DMS79 treated with DMSO at 0.1 percent for 48 hours (cell line): ENCODE results near the gene SREBF2.

Experiments
- DNase-seq: peaks from one replicate; lab custom pipeline; 2025; lab: John Stamatoyannopoulos, UW

SREBF2 gene

GRCh38 chr22:41908411-41909309 is 75.8 kb downstream of the SREBF2 start:
- DNase-seq, result no peak

DNA sequence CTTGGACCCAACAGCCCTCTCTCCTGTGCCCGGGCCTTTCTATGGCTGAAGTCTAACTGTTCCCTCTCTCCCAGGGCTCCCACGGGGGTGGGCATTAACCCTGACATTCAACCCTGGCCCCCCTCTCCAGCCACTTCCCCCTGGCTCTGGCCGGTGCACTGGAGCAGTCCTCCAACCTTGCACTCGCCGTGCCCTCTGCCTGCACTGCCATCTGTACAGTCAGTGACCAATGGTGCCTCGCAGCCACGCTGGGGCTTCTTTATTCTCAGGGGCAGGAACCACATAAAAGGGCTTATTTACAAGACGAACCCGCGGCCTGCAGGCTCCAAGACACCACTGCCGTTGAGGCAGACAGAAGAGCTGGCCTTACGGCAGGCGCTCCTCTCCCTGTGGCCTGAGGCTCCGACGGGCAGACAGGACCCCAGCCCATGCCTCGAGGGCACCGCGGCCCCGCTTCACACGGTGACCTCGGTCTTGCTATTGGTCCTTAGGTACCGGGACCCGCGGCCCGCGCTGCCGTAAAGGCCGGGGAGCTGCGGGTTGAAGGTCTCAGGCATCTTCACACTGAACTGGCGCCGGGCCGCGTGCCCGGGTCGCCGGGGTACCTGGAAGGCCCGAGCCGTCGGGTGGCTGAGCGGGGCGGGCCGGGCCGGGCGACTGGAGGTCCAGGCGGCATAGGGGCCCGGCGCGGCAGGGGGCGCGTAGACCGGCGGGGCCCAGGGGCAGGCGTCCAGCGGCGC is 76.6 kb downstream of the SREBF2 start:
- no peak for DNase-seq

- no peak for DNase-seq
Measured at GRCh38 chr22:41910050-41911000, 77.4 kb downstream of the SREBF2 start.

GRCh38 chr22:41911001-41911611 is 78.2 kb downstream of the SREBF2 start:
- no peak for DNase-seq

- DNase-seq, result no peak
Measured at GRCh38 chr22:41912338-41913039, 79.6 kb downstream of the SREBF2 start.

DNA sequence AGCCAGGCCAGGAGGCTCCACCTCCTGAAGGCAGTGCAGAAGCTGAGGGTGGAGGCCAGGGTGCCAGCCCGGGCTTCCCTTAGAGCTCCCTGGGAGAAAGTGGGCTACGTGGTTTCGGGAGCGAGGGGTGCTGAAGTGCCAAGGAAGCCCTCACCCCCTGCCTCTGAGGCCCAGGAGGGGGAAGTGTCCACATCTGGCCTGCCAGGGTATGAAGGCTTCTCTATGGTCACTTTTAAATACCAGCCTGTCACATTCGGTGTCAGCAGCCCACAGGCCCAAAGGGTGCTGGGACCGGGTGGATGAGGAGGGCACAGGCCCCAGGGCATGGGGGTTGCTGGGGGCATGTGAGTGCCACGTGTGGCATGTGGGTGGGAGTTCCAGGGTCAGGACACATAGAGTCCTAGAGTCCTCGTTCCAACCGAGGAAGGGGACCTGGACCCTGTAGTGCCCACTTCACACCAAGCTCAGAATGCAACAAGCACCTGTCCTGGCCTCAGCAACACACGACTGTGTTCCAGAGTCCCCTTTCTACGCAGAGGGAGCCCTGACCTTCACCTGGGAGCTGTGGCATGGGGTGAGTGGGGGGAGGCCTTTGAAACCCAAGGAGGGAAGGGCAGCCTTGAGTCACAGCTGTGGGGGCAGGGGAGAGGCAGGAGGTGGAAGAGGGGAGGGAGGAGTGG is 80.3 kb downstream of the SREBF2 start:
- no peak for DNase-seq

DNA sequence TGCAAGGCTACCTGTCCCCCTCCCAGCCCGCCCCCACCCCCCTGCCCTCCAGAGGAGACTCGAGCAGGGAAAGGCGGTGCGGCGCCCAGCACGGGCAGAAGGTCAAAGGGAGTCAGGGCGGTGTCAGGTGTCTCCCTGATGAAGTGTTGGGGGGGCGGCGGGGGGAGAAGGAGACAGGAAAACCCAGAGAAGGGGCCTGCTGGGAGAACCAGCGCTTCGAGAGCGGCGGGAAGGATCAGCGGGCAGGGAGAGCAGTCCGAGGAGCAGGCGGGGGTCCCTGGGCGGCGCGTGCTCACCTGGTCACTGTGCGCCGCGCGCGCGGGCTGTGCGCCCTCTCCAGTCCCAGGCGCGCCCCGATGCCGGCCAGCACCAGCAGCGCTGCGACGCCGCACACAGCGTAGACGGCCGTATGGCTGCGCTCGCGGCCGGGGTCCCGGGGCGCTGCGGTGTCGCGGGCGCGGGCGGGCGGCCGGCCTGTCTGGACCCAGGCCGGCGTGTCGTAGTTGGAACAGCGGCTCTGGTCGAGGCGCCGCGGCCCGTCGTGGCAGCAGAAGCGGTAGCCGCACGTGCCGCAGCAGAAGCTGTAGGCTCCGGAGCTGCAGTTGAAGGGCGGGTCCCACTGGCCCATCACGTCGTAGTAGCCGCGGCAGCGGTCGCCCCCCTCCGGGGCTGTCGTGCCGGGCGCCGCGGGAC is 81.1 kb downstream of the SREBF2 start:
- DNase-seq, result no peak

DNA sequence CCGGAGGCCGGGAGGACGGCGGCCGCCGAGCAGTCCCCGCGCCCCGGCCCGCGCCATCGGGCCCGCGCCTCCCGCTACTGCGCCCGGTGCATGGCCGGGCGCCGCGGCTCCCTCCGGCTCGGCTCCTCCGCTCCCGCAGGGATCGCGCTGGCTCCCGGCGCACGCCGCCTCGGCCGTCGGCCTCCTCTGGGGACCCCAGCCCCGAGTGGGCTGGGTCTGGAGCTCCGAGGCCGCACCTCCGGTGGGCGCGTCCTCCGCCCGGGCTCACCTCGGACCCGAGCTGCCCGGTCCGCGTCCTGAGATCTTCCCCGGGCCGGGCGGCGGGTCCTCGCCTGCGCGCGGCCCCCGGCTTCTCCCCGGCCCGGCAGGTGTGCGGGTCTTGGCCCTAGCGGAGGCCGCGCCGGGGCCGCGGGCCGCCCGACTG is 81.7 kb downstream of the SREBF2 start:
- DNase-seq, result no peak

DNA sequence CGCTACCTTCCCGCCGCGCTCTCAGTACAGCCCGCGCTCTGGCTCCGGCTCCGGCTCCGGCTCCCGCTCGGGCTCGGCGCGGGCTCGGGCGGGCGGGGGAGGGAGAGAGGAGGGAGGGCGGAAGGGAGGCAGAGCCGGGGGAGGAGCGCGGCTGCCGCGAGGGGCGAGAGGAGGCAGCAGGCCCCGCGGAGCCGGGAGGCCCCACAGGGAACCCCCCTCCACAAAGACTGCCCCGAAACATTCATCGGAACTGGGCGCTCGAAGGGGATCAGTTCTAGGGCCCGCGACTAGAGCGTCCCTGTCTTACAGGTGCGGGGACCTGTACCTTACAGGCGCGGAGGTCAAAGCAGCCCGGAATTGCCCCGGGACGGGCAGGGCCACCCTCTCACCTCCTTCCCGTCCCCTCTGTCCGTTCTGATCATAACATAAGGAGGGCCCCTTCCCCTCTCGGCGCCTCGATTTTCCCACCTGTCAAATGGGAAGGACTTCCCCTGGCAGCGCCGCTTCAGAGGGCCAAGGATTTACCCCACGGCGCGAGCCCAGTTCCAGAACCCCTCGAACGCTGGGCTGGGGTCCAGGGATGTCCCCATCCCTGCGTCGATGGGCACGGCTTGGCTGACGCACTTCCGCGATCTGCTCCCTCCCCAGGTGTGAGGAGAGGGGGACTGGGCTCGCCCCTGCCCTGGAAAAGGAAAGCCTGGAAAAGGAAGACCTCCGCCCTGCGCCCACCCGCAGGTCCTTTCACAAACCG is 82.3 kb downstream of the SREBF2 start, which contains the start of gene SHISA8:
Gene SHISA8 (minus strand): TSS at position 40 of the 751 bp plus-strand sequence. CDS start 407 bp downstream, outside the sequence.
- DNase-seq, result no peak

DNA sequence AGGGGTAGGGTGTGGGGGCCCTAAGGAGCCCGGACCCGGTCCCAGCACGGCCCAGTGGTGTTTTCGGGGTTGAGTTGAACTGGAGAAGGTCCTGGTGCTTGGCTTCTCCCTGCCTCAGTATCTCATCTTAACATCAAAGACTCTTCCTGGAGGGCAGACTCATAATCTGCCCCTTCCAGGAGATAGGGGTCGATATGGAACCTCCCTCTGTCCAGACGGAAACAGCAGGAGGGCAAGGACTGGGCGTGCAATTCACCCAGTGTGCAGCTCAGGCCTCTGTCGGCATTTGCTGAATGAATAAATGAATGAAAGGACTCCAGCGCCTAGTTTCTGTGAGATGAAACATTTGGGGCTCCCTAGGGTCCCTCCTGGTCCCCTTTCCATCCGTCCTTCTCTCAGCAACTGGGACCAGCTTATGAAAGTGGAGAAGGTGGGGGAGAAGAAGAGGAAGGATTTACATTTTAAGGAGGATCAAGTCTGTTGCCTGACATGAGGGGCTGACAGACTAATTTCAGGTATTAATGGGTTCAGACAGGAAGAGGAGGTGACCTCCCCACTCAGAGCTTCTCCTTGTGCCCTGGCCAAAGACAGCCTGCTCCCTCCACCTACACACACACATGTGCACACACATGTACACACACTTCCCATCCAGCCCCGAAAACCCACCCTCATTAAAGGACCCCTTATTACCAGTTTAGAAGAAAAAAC is 83.0 kb downstream of the SREBF2 start:
- no peak for DNase-seq

- no peak for DNase-seq
Measured at GRCh38 chr22:41916745-41917358, 83.9 kb downstream of the SREBF2 start.

GRCh38 chr22:41917375-41917902 is 84.5 kb downstream of the SREBF2 start:
- peak; percentile 20 for DNase-seq

DNA sequence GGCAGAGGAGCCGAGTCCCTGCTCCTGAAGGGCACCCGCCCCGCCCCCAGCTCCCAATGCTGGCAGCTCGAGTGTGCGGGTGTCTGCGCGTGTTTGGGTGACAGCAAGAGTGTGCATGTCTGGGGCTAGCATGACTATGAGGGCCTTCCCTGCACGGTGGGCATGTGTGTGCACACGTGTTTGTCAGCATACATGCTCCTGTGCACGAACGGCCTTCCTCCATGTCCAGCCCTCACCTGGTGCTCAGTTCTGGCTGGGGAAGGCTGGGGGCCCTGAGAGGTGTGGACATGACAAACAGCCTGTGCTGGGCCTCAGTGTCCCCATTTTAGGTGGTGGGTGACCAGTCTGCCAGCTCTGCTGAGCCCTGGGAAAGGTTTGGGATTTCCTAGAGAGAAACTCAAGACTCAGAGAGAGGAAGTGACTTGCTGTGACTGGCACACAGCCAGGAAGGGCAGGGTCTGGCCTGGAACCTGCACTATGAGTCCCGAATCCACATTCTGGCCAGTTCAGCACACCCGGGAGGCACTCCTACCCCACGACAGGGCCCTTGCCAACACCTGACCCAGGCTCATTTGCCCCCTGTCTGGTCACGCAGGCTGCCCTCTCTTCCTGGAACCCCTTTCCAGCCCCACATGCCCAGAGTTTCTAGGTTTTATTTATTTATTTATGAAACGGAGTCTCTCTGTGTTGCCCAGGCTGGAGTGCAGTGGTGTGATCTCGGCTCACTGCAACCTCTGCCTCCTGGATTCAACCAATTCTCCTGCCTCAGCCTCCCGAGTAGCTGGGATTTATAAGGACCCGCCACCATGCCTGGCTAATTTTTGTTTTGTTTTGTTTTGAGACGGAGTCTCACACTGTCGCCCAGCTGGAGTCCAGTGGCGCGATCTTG is 85.2 kb downstream of the SREBF2 start:
- peak; percentile 19 for DNase-seq

GRCh38 chr22:41919357-41920224 is 86.7 kb downstream of the SREBF2 start:
- no peak for DNase-seq

GRCh38 chr22:41920271-41920976 is 87.5 kb downstream of the SREBF2 start:
- DNase-seq, result no peak
